Right lobe of liver (tissue), 6 donors: ENCODE measurements around the gene SYVN1. TPM values are rescaled to one million over a fixed set of nuclear protein-coding genes. Genes with fewer than 3 reads are reported as not detected.
"Not testable (repeated sequence)": the region's sequence is repeated elsewhere in the genome, so short reads cannot be mapped to it uniquely, and the experiment has no call there.

Source experiments
- ATAC-seq, 4 donors: fragments of 200-7000 bp; cut with Tn5 transposase; one replicate each; pipeline ENCODE4 v1.9.1; 2020; ENCODE audit warnings: mild to moderate bottlenecking in 4 of 4, moderate library complexity in 4 of 4
- DNase-seq, 3 donors: peaks; one replicate each; pipeline ENCODE4 v3.0.0-alpha.2; 2020
- H3K27ac ChIP-seq, 3 donors: fragments of 200-600 bp; one replicate each; pipeline ENCODE4 v1.8.0; 2022
- H3K27me3 ChIP-seq, 2 donors: fragments of 200-600 bp; one replicate each; pipeline ENCODE4 v1.8.0; 2022
- H3K36me3 ChIP-seq, 4 donors: fragments of 200-600 bp; sonication (generic) in 1 of 4; one replicate each; pipeline versions ENCODE4 v1.5.1 to v1.8.0; 2017 to 2022; ENCODE audit warnings: control low read depth in 1 of 4
- H3K4me1 ChIP-seq, 4 donors: fragments of 200-600 bp; sonication (generic) in 1 of 4; one replicate each; pipeline versions ENCODE4 v1.5.1 to v1.8.0; 2017 to 2022; ENCODE audit warnings: control low read depth in 1 of 4
- H3K4me3 ChIP-seq, 3 donors: fragments of 200-600 bp; one replicate each; pipeline ENCODE4 v1.8.0; 2022
- H3K9me3 ChIP-seq, 4 donors: fragments of 200-600 bp; sonication (generic) in 1 of 4; one replicate each; pipeline versions ENCODE4 v1.5.1 to v1.8.0; 2017 to 2022; ENCODE audit warnings: control low read depth in 1 of 4
- CTCF ChIP-seq, 4 donors: fragments of 200-600 bp in 3 of 4; fragments of 450-650 bp in 1 of 4; IDR thresholded peaks; one replicate each; pipeline versions ENCODE4 v1.5.1 to v1.8.0; 2016 to 2022; ENCODE audit warnings: antibody characterized with exemption in 4 of 4, mild to moderate bottlenecking in 2 of 4
- POLR2A ChIP-seq: fragments of 450-650 bp; IDR thresholded peaks from one replicate; pipeline ENCODE4 v1.6.1; 2017; ENCODE audit warnings: antibody characterized with exemption, mild to moderate bottlenecking
- WGBS: methylation state at CpG from one replicate; pipeline ENCODE4 v1.1.6; 2018; ENCODE audit warnings: low coverage, low lambda C conversion rate; ENCODE audit not compliant: insufficient coverage; ENCODE audit errors: missing lambda C conversion rate; 5-methylcytosine and 5-hydroxymethylcytosine counted together
- intact Hi-C, 2 donors: fragments of 100-400 bp; cut with DNase I; formaldehyde crosslinking; loops; one replicate each; pipeline versions ENCODE4 v1.11.2 to v1.14.1; 2022
- total RNA-seq, 6 experiments: library from RNA; depleted of rRNA in 2 of 6; stranded (reverse); fragments of >200 nt in 2 of 6; fragmentation: NEBNext Ultra II Directional in 3 of 6; extraction: Animal tissue kit (Norgen Biotek cat#: 25700) in 3 of 6; gene quantifications; one replicate each; pipeline versions ENCODE4 v1.1.0 to v1.2.4, GENCODE V29; 2016 to 2023
- donor health status: DM: no; HTN: yes; CAD: no.
- donor health status: DM: no; HTN: no; CAD: no.
- donor health status: DM: no; HTN: no; CAD: no.
- donor health status: DM: no; HTN: yes; CAD: no.
- donor health status: DM: no; HTN: yes; CAD: no.

The SYVN1 gene
- total RNA-seq, 6 experiments from 2014 or later, result 73.0 to 120 (median 109) TPM

DNA sequence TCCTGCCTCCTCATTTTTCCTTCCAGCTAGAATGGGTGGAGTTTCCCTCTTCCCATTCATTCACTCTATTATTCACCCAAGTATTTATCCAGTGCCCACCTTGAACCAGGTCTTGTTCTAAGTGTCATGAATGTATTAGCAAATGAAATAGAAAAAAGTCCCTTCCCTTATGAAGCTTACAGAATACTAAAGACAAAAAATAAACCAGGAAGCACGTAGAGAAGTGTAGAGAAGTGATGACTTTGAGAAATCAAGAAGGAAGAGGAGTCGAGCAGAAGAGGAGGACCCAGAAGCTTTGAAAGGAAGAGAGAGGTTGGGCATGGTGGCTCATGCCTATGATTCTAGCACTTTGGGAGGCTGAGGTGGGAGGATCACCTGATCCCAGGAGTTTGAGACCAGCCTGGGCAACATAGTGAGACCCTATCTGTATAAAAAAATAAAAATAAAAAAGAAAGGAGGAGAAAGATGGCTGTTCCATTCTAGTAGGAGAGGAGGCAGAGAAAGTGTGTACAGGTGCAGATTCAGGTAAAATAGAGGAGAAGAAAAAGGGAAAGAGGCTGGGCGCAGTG is 17.1 kb upstream of the SYVN1 start:
- TF ChIP-seq CTCF (IDR thresholded peaks at IDR 0.05) (no peak), POLR2A (no peak)
- ATAC-seq (peak in 1 of 4 donors; percentile 6), DNase-seq (no peak)
- H3K27ac ChIP-seq, result peak overlapping the region; percentile 66 to 75 (median 73)
- H3K4me1 ChIP-seq, result peaks cover 0 to 26% (median 17%) of the 10 kb centered on the region in 4 donors
- H3K9me3 ChIP-seq, result no peaks in the 10 kb centered on the region
- H3K4me3 ChIP-seq, result no peak overlapping the region
- no peaks in the 10 kb centered on the region for H3K36me3 ChIP-seq
- intact Hi-C loops, result no loop called here
- 69% methylated on average over 3 of the region's 3 CpGs for WGBS
- H3K27me3 ChIP-seq, result no peaks in the 10 kb centered on the region

DNA sequence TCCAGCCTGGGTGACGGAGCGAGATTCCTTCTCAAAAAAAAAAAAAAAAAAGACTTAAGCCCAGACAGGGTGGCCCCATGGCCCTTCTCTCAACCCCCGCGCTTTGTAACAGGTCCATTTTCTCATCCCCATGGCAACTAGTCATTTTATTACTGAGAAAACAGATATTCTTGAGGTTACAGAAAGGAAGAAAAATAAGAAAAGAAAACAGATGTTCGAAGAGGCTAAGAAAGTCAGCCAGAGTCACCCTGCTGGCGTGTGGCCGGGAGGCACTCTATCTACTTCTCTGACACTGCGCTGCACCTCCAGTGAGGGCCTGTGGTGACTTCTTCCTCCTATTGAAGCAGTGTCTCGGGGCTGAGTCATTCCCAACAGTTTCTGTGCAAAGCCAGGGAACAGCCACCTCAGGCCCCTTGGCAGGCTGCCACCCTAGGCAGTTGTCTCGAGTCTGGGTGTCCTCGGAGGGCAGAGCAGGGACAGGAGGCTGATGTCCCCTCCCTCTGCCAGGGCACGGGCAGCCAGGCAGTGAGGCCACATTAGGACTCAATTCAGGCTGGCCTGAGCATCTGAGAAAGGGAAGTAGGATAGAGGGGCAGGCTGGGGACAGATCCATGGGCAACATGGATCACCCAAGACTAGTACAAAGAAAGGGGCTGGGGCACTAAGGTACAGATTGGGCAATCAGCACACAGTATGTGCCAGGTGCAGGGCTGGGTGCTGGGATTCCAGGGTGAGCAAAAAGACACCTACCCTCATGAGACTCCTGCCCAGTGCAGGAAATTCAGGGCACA is 16.4 kb upstream of the SYVN1 start:
- no peaks in the 10 kb centered on the region for H3K27me3 ChIP-seq
- WGBS, result 25% methylated on average over 7 of the region's 12 CpGs
- H3K4me1 ChIP-seq, result peaks cover 0 to 32% (median 20%) of the 10 kb centered on the region in 4 donors
- H3K36me3 ChIP-seq, result no peaks in the 10 kb centered on the region
- no peaks in the 10 kb centered on the region for H3K9me3 ChIP-seq
- H3K27ac ChIP-seq, result peak overlapping the region; percentile 66 to 75 (median 73)
- intact Hi-C loops, result no loop called here
- ATAC-seq (peak; percentile 83 to 87 (median 86)), DNase-seq (peak; percentile 90 to 92 (median 92))
- TF ChIP-seq CTCF (IDR thresholded peaks at IDR 0.05), result no peak
- no peak for TF ChIP-seq POLR2A
- H3K4me3 ChIP-seq, result peak overlapping the region in 1 of 3 donors; percentile 9

DNA sequence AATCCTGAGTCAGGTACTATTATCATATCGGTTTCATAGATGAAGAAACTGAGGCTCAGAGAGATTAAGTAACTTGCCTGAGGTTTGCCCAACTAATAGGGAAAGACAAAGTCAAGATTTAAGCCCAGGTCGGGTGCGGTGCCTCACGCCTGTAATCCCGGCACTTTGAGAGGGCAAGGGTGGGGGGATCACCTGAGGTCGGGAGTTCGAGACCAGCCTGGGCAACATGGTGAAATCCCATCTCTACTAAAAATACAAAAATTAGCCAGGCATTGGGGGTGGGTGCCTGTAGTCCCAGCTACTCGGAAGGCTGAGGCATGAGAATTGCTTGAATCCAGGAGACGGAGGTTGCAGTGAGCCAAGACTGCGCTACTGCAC is 15.8 kb upstream of the SYVN1 start:
- H3K27ac ChIP-seq, result peak overlapping the region; percentile 66 to 75 (median 73)
- H3K27me3 ChIP-seq, H3K36me3 ChIP-seq, H3K9me3 ChIP-seq, H3K4me3 ChIP-seq, ATAC-seq, intact Hi-C loops: not testable (repeated sequence)
- 81% methylated on average over 9 of the region's 10 CpGs for WGBS
- peaks cover 0 to 37% (median 22%) of the 10 kb centered on the region in 4 donors for H3K4me1 ChIP-seq
- peak in 1 of 3 donors; percentile 14 for DNase-seq

GRCh38 chr11:65148657-65149056 is 14.3 kb upstream of the SYVN1 start:
- peaks cover 0 to 43% (median 25%) of the 10 kb centered on the region in 4 donors for H3K4me1 ChIP-seq
- TF ChIP-seq CTCF (IDR thresholded peaks at IDR 0.05) (no peak), POLR2A (no peak)
- no peaks in the 10 kb centered on the region for H3K27me3 ChIP-seq
- WGBS, result no CpG with 5 or more reads among the region's 5 CpGs
- H3K36me3 ChIP-seq, result no peaks in the 10 kb centered on the region
- ATAC-seq (no peak), DNase-seq (no peak)
- intact Hi-C loops, result no loop called here
- H3K27ac ChIP-seq, result no peak overlapping the region
- H3K9me3 ChIP-seq, result no peaks in the 10 kb centered on the region
- no peak overlapping the region for H3K4me3 ChIP-seq
